Stimulated activated CD4-positive, alpha-beta T cell treated with anti-CD3 and anti-CD28 coated beads, Interleukin-12 subunit alpha, Interleukin-12 subunit beta, amount 100 ng/mL, for 24 hours (primary cell): ENCODE results near the gene ATP9B.

Source experiments
- DNase-seq, 2 experiments: peaks; one replicate each; pipeline ENCODE4 v3.0.0-alpha.2; 2020; ENCODE audit warnings: low read depth in 2 of 2

Gene ATP9B

DNA sequence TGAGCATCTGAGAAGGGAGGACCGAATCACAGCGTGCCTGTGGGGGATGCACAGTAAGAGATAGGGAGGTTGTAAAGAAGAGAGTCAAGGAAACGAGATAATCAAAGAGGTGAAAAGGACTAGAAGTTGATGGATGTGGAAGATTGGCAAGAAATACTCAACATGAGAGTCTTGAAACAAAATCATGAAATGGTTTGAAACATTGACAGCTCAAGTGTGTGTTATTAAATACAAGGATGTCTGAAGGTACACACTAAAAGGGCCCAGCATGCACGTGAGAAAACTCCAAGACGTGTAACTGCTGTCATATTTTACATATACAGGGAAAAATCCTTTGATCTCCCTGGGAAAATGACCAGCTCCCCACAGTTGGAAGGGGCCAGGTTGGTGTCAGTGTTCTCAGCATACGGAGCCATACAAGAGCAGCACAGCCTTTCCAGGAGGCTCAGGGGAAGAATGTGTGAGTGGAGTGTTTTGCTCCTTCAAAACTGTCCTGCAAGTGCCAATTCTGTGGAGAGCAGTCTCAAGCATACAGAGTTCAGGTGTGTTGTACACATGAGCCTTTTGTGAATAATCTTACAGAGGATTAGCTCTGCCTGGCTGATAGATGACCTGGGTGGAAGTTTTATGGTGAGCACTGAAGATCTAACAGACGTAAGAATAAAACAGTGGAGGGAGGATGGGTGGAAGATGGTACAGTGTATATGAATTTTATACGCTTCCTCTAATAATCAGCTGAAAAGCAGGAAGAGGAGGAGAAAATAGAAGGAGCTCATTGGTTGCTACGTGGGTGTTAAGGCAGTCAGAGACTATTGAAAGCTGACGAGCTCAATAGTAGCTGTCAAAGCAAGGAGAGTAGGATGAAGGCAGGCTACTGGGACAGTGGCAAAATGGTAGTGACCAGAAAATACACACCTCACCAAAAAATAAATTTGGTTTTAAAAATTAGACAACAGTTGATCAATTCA, 126.8 kb downstream of the ATP9B start:
- no peak for DNase-seq

DNA sequence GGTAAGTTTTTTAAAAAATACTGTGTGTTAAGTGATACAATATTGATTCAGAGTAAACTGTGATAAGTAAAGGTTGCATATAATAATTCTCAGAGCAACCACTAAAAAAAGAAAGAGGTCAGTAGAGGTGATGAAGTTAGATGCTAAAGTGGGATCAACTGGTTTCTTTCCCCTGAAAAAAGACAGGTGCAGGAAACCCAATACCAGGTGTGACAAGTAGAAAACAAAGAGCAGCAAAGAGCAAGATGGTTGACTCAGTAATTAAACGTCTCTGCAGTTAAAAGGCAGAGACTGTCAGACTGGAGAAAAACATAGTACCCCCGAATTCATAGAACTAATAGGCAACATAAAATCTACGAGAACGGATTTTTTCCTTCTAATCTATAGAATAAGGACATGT, 128.3 kb downstream of the ATP9B start:
- DNase-seq = no peak

- DNase-seq = no peak
These were observed 130.6 kb downstream of the ATP9B start for GRCh38 chr18:79199691-79200374.

- no peak for DNase-seq
These were observed 131.5 kb downstream of the ATP9B start for GRCh38 chr18:79200546-79201268.

GRCh38 chr18:79203017-79203605, 133.9 kb downstream of the ATP9B start:
- DNase-seq = peak in 1 of 2 experiments; percentile 13

DNA sequence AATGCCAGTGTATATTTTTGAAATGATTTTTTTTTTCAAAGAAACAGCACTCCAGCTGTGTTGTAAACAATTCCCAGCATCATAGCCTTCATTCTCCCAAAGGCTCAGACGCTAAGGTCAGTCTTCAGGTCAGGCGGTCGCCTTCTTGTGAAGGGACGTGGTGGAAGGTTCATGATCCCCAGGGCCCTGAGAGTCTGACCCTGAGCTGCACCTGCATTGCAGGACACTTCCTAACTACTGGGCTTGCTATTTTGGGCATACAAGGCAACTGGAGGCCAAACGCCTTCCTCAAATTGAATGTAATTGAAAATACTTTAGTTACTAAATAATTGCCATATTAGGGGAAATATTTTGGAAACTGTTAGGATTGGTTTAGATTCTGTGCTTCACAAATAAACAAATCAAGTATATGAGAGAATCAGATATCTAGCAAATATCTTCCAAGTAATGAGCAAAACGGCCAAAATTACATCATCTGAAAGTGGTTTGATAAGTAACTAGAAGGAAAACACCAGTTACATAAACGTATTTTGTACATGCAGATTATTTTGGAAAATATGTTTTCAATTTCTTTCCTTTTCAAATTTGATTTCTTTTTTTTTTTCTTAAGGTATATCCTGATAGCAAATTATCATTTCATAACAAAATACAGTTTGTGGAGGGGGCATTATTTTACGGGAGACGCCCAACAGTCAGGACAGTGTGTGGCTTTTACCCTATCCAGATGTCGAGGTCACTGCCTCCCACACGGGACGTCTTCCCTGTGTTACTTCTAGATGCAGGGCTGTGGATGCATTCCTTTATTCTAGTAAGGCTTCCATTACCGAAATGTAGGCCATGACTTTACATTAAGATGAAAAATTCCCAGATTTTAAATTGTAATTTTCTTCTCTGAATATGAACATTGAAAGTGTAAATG, 136.0 kb downstream of the ATP9B start:
- DNase-seq = no peak

DNA sequence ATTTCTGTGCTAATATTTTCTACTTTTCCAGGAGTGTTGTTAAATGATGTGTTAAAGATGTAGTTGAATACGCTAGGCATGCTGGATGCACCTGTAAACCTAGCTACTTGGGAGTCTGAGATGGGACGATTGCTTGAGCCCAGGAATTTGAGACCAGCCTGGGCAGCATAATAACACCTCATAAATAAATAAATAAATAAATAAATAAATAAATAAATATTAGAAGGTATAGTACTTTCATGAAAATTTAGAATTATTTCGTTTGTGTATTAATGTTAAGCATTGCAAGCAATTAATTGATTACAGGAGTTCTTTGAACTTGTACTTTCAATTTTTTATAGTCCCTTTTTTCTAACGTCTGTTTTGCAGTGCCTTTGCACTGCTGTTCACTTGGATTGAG, 137.2 kb downstream of the ATP9B start:
- DNase-seq = no peak

- no peak for DNase-seq
These were observed 139.7 kb downstream of the ATP9B start for GRCh38 chr18:79208906-79209305.

DNA sequence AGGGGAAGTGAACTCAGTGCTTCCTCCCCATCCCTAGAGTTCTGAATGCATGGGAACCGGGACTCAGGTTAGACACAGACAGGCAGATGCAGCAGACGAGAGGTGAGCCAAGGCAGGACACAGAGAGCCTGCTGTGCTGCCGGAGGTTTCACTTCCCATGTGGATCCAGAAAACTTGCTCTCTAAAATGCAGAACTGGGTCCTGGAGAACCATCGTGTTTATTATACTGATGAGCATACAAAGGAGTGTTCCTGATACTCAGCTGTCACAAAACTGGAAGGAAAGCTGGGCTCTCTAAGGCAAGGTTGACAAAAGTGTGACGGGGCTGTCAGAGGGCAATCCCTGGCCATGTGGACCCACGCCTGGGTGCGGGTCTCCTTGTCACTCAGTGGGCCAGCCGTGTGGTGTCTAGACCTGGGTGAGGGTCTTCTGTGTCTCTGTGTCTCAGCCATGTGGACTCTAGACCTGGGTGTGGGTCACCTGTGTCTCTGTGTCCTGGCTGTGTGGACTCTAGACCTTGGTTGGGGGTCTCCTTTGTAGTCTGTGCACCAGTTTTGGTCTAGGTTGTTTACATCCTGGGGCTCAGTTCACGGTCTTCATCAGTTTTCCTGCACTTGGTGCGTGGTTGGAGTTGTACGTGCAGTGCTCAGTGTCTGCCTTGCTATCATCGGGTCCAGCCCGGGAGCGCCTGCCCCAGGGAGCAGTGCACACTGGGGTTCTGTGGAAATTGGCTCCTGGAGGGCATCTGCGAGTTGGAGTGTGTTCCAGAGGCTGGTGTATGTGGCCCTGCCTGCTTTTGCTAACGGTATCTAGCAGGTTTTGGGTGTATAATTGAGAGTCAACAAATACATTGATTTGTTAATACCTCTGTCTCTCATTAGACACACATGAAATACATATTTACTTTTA, 141.1 kb downstream of the ATP9B start:
- no peak for DNase-seq

GRCh38 chr18:79211844-79212243, 142.7 kb downstream of the ATP9B start:
- no peak for DNase-seq

- no peak for DNase-seq
These were observed 144.9 kb downstream of the ATP9B start for GRCh38 chr18:79214056-79214455.

GRCh38 chr18:79216176-79216575, 147.0 kb downstream of the ATP9B start:
- no peak for DNase-seq

GRCh38 chr18:79217979-79218604, 148.9 kb downstream of the ATP9B start:
- DNase-seq = no peak

GRCh38 chr18:79218605-79219190, 149.5 kb downstream of the ATP9B start:
- no peak for DNase-seq

DNA sequence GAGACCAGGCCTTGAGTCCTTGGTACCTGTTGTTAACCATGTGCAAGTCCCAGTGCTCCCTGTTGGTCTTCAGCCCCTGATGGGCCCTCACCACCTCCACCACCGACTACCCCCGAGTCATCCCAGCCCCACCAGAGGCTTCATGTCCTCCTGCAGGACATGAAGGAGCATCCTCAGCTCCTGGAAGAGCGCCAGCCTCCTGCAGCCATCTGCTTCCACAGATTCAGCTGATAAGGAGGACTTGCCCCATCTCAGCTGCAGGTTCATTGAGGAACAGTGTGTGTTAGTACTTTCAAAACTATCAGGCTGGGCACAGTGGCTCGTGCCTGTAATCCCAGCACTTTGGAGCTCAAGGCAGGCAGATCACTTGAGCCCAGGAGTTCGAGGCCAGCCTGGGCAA, 151.9 kb downstream of the ATP9B start:
- no peak for DNase-seq

DNA sequence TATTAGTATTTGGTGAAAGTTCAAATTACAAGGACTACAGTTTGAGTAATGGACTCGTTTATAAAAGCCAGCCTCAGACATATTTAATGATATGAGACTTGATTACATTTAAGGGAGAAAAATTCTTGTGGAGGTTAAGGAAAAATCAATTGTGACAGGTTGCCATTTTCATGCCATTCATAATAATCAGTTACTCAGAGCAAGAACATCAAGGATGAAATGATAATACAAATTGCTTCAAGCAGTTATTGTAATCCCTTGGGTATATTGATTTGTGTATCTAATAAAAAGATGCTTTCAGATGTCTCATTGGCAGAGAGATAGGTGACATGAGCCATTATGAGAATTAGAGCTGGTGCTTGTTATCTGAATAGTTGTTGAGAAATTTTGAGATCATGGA, 153.6 kb downstream of the ATP9B start:
- no peak for DNase-seq

GRCh38 chr18:79223431-79223830, 154.2 kb downstream of the ATP9B start:
- DNase-seq = no peak

DNA sequence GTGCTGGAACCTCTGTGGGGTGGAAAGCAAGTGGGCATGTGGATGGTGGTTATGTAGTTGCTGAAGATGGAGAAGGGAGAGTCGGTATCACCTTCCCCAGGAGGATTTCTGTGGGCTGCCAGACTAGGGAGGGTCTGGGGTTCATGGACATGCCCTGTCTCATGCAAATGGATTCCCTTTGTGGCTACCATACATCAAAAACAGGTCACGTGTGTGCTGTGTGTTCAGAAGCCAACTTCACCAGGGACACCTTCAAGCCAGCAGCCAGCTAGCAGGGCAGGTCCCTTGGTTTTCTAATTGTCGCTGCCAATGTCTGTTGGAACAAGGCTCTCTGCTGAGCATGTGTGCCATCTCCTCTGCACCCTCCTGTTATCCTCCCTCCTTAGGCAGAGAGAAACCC, 155.2 kb downstream of the ATP9B start:
- no peak for DNase-seq

DNA sequence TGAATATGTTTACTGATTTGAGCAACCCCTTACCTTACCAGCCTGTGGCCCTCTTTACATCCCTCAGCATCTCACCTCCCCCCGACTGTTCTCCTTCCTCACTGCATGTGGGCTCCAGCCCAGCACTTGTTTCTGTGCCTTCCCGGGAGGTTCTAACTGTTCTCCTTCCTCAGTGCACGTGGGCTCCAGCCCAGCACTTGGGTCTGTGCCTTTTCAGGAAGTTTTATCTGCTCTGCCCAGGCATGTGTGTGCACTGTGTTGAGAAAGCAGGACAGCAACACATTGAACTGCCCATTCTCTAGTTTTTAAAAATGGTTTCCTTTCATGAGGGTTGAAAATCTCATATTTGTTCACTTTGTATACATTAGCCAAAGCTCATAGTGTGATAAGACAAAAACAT, 158.4 kb downstream of the ATP9B start:
- no peak for DNase-seq
